CD4-positive, alpha-beta T cell treated with Interleukin-17A for 4 hours (primary cell): ENCODE data around the gene SLC39A8.
"Not testable (repeated sequence)": the region's sequence is repeated elsewhere in the genome, so short reads cannot be mapped to it uniquely, and the experiment has no call there.

Source experiments
- DNase-seq: peaks from one replicate; pipeline ENCODE4 v3.0.0-alpha.2; 2020; ENCODE audit warnings: mixed read lengths

Gene SLC39A8

DNA sequence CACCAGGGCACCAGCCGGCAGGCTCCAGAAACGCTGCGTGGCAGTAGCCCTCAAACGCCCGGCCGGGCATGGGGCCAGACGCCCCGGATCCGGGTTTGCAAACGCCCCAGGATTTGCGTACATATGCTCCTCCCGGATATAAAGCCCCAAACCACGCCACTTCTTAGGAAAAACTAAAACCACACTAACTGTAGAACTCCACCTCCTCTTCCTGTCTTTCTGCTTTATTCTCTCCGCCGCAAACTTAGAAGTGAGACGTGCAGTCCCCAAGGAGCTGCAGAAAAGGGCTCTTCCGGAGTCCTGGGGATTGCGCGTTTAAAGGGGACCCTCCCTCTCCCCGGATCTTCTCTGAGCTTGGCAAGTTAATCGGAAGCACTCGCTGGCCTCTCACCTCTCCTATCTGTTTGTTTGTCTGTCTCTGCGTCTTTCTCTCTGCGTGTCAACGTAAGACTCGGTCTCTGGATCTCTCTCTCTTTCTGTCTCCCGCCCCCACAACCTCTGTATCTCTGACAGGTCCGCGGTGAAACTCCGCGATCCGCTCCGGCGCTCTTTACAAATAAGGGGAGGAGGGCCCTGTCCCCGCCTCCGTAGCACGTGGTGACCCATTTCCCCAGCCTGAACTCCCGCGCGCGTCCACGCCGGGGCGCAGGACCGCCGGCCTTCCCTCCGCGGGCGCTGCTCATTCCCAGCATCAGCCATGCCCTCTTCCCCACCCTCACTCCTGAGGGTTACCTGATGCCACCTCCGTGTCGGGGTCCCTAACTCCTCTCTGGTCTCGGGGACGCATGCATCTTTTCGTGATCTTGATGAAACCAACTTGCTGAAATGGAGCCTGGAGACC lies at the start of gene SLC39A8:
TSS of gene SLC39A8 (minus strand) at position 529 of the 841 bp plus-strand sequence. CDS start 820 bp downstream, outside the sequence.
- peak; percentile 87 for DNase-seq

DNA sequence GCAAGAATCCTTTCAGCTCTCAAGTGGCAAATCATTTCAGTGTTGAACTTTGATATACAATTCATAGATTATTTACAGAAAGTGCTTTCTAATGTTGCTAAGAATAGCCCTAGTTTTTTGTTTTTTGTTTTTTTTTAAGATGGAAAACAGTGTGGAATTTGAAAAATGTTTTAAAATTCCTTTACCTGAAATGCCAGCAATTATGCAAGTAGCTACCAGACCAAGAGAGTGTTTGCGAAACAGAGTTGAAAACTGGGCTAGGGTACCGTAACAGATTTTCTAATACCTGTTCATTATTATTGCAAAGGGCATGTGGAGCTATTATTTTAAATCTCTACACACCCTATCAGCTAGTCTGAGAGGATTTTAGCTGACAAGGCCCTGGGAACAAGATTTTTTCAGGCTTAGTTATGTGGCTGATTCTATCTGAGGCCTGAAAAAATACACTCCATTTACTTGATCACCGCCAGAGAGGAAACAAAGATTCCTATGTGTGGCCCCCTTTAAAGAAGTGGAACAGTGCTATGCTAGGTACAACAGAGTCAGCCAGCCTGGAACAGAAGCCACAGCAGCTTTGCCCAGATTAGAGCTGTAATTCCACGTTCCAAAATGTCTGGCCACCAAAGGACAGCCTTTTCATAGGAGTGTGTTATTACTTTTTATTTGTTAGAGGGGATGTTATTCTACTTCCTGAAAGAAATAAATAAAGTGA lies 46.9 kb upstream of the SLC39A8 start:
- no peak for DNase-seq

DNA sequence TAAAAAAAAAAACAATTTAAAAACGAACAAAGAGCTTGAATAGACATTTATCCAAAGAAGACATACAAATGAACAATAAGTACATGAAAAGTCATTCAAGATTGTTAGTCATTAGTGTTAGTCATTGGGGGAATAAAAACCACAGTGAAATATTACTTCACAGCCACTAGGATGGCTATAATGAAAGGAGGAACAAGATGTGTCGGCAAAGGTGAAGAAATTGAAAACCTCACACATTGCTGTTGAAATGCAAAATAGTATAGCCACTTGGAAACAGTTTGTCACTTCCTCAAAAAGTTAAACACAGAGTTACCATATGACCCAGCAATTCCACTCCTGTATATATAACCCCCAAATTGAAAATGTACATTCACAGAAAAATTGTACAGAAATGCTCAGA lies 45.2 kb upstream of the SLC39A8 start:
- no peak for DNase-seq

GRCh38 chr4:102388611-102389010 lies 43.3 kb upstream of the SLC39A8 start:
- DNase-seq: no peak

DNA sequence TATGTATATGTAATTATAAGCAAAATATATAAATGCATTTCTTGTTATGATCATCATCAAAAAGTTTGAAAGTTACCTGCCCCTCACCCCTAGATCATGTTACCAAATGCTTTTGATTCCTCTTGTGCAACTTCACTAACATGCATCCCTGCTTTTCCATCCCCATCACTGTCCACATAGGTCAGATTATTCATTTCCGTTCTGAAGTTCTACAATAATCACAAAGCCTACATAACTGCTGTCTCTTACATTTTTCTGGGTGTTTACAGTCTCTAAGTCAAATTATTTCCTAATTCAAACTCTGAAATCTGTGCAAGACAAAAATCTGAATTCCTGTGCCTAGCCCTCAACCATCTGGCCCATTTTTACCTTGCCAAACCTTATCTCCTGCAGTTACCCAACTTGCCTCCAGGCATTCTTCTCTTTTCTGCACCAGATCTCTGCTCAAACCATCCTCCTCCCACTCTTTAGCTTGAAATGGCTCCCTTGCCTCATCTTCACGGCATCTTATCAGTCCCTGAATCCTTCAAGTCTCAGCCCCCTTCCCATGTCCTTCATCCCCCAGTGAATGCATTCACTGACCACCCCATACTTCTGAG lies 42.4 kb upstream of the SLC39A8 start:
- DNase-seq: no peak

- DNase-seq: no peak
Observed at GRCh38 chr4:102386966-102387365, 41.7 kb upstream of the SLC39A8 start.

- DNase-seq: not testable (repeated sequence)
Observed at GRCh38 chr4:102380253-102380652, 35.0 kb upstream of the SLC39A8 start.

GRCh38 chr4:102362922-102363432 lies 17.7 kb upstream of the SLC39A8 start:
- DNase-seq: no peak

DNA sequence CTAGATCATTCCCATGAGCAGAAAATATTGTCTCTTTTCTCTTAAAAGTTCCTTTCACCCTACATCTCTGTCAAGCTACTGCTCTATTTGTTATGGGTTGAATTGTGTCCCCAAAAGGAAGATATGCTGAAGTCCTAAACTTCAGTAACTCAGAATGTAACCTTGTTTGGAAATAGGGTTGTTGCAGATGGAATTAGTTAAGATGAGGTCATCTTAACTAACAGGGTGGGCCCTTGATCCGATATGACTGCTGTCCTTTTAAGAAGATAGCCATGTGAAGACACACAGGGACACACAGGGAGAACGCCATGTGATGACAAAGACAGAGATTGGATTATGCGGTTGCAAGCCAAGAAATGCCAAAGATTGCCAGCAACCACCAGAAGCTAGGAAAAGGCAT lies 12.8 kb upstream of the SLC39A8 start:
- DNase-seq: no peak

DNA sequence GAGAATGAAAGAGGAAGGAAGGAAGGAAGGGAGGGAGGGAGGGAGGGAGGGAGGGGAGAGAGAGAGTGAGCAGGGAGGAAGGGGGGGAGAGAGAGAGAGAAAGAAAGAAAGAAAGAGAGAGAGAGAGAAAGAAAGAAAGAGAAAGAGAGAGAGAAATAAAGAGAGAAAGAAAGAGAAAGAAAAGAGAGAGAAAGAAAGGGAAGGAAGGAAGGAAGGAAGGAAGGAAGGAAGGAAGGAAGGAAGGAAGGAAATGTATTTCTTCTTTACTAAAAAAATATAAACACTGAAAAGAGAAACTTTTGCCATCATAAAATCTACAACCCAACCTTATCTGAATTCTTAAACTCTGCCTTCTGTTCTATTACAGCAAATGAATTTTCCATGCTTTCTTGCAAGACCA lies 12.4 kb upstream of the SLC39A8 start:
- DNase-seq: not testable (repeated sequence)

DNA sequence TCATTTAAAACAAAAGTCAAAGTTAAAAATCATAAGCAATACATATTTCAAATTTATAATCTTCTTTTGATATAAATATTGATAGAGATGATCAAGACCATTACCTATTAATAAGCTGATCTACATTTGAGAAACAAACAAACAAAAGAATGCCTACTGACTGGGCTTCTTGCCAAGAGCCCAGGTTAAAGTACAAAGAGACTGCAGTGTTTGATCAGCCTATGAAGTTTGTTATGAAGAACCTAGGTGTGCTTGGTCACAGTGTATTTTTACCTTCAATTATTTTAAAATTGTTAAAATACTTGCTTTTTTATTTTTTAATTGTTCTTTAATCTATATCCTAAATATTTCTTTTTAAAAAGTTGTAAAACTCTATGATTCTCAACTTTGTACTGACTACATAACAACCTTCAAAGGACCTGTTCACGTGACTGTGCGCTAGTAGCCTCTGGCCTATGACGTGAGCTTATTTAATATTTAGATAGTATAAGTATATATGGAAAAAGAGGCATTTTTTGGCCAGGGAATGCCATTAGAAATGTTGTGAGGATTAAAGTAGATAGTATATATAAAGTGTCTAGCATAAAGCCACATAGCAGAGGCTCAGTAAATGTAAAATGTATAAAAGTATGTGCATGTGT lies 11.4 kb upstream of the SLC39A8 start:
- DNase-seq: no peak

DNA sequence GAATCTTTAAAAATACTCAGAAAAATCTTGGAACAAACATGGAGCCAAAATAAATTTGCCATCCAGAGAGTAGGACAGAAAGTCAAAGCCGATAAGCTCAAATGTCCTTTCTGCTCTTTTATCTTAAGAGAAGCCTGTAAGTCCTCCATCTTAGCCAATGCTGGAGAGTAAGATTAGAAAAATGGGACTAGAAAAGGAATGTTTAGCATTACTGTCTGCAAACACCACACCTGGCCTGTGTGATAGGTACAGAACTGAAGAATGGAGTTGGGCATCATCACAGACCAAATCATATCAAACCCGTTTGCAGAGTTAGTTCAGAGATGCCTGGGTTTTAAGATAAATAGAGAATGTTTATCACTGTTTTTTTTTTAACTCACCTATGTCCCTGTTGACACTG lies 10.5 kb upstream of the SLC39A8 start:
- no peak for DNase-seq

DNA sequence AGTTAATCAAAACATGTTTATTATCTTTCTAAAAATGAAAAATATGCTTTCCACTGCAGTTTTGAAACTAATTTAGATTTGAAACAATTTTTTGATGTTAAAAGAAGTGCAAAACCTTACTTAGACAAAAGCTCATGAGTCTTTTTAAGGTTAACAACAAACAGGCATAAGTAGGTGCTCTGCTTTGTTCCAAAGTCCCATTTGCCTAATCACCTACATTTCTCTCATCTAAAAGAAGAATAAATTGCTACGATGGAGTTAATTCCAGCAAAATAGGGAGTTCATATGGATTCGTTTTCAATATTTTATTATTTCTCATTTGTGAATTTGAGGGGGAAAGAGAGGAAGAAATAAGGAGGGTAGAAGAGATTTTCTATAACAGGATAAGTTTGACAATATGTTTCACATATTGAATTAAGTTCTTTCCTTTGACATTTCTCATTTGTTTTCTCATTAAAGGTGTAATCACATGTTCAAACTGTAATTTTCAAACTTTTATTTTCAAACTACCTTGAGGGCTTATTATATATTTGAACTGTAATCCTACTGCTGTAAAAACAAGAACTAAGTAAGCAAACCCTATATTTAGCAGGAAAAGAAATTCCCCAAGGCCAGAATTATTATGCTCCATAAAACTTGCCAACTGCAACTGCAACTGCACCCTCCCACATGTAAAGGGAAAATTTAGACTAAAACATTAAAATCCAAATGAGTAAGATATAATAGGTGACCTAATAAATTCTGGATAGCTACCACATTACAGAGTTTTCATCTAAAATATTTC lies 9.6 kb upstream of the SLC39A8 start:
- DNase-seq: no peak

DNA sequence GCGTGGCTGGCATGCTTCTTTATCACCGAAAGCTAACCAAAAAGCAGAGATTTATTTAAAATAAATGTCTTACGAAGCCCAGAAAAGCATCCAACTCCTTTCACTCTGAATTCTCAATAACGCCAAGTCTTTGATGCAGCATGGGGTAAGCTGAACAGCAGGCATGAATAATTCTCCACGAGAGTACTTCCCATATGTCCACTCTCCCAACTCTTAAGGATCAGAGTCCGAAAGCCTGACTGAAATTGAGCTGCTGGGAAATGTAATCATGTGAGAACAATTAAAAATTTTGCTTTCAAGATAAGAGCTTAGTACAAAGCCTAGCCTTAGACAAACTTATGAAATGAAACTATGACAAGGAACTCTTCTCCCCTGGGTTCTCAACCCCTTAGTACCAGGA lies 7.5 kb upstream of the SLC39A8 start:
- DNase-seq: no peak

GRCh38 chr4:102350634-102351033 lies 5.4 kb upstream of the SLC39A8 start:
- no peak for DNase-seq

- no peak for DNase-seq
Observed at GRCh38 chr4:102348701-102349100, 3.4 kb upstream of the SLC39A8 start.

DNA sequence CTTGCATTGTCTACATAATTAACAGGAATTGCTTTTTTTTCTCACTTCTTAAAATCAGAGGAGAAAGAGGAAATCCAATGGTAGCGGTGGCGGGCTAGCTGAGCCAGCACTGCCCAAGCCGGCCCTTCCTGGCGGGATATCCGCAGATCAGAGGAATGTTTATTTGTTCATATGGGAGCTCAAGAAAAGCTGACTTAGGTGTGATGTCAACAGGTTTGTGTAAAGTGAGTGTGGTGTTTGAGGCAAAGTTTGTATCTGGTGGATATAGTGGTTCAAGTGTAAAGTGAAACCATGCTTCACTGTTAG lies 466 bp upstream of the SLC39A8 start:
- no peak for DNase-seq

GRCh38 chr4:102344520-102344953 lies 745 bp downstream of the SLC39A8 start:
- peak; percentile 67 for DNase-seq

DNA sequence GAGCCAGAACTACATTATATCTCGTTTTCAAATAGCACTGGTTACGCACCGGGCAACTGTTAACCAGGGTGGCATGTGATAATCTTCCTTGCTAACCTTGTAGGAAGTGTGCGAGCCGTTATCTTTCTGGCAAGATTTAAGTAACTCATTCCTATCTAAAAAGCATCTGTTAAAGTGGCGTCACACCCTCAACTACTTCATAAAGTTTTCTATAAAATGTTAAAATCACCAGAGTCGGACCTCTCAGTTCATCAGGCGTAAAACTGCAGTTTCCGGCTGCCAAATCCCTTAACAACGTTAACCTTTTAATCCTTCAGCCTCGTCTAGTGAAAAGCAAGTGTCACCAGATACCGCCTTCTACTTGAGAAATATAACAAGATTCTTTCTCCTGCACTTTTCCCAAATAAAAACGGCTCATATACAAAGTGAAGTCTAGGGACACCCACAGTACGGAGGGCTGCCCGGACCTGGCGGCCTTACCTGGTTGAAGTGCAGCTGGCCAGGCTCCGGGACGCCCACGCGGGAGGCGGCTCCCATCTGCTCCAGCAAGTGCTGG lies 1.2 kb downstream of the SLC39A8 start:
- peak; percentile 18 for DNase-seq

GRCh38 chr4:102342404-102343074 lies 2.7 kb downstream of the SLC39A8 start:
- no peak for DNase-seq

- DNase-seq: no peak
Observed at GRCh38 chr4:102341201-102341600, 4.1 kb downstream of the SLC39A8 start.
